Neural cell (in vitro differentiated cells): Measurements from ENCODE around the gene PBX1. TPM values are rescaled to one million over a fixed set of nuclear protein-coding genes. Genes with fewer than 3 reads are reported as not detected.

ENCODE experiments used
- H2AFZ ChIP-seq: fragments of 200-600, 300-800 bp; sonication (generic), shearing (Covaris generic); 2 replicates; pipeline ENCODE4 v1.6.0; 2014; ENCODE audit warnings: low read depth, mild to moderate bottlenecking, antibody characterized with exemption, low read length, moderate library complexity
- H3F3A ChIP-seq: fragments of 200-600 bp; shearing (Covaris generic); 2 replicates; pipeline ENCODE4 v1.6.1; 2016; ENCODE audit warnings: mild to moderate bottlenecking, moderate library complexity, mixed read lengths, antibody characterized with exemption, low read length; ENCODE audit not compliant: insufficient read depth, poor library complexity, severe bottlenecking
- H3K27ac ChIP-seq: fragments of 200-600, 300-800 bp; sonication (generic), shearing (Covaris generic); 2 replicates; pipeline ENCODE4 v1.5.1; 2014; ENCODE audit warnings: mild to moderate bottlenecking, low read length, moderate library complexity
- H3K27me3 ChIP-seq: fragments of 300-800, 200-600 bp; sonication (generic), shearing (Covaris generic); 2 replicates; pipeline ENCODE4 v1.6.0; 2014; ENCODE audit warnings: mild to moderate bottlenecking, low read depth, low read length, moderate library complexity; ENCODE audit not compliant: insufficient read depth
- H3K36me3 ChIP-seq: fragments of 300-800, 200-600 bp; sonication (generic), shearing (Covaris generic); 2 replicates; pipeline ENCODE4 v1.5.1; 2014; ENCODE audit warnings: mild to moderate bottlenecking, antibody characterized with exemption, low read length, moderate library complexity; ENCODE audit not compliant: insufficient read depth
- H3K4me2 ChIP-seq: fragments of 300-800, 200-600 bp; sonication (generic), shearing (Covaris generic); 2 replicates; pipeline ENCODE4 v1.6.0; 2014; ENCODE audit warnings: mild to moderate bottlenecking, low read length
- H3K4me3 ChIP-seq: fragments of 300-800, 200-600 bp; sonication (generic), shearing (Covaris generic); 2 replicates; pipeline ENCODE4 v1.5.1; 2014; ENCODE audit warnings: mild to moderate bottlenecking, low read length, moderate library complexity
- H3K79me2 ChIP-seq: fragments of 200-600 bp; shearing (Covaris generic); replicated peaks from 2 replicates; pipeline ENCODE4 v1.6.0; 2014; ENCODE audit warnings: mild to moderate bottlenecking, low read length, moderate library complexity; ENCODE audit not compliant: insufficient read depth
- H3K9ac ChIP-seq: fragments of 300-800, 200-600 bp; sonication (generic), shearing (Covaris generic); 2 replicates; pipeline ENCODE4 v1.6.1; 2016; ENCODE audit warnings: mild to moderate bottlenecking, low read length, mixed read lengths
- H3K9me2 ChIP-seq: fragments of 200-600 bp; shearing (Covaris generic); 2 replicates; pipeline ENCODE4 v1.6.1; 2016; ENCODE audit warnings: mild to moderate bottlenecking, low read length, mixed read lengths; ENCODE audit not compliant: insufficient read depth
- H3K9me3 ChIP-seq: fragments of 200-600, 300-800 bp; sonication (generic), shearing (Covaris generic); 2 replicates; pipeline ENCODE4 v1.6.1; 2016; ENCODE audit warnings: mild to moderate bottlenecking, mixed run types, low read length, moderate library complexity, mixed read lengths
- H4K20me1 ChIP-seq: fragments of 200-600 bp; shearing (Covaris generic); 2 replicates; pipeline ENCODE4 v1.6.1; 2016; ENCODE audit warnings: mild to moderate bottlenecking, mixed run types; ENCODE audit not compliant: insufficient read depth
- EP300 ChIP-seq: fragments of 450-650 bp; conservative IDR thresholded peaks from 2 replicates; pipeline ENCODE4 v1.6.1; 2014; ENCODE audit warnings: antibody characterized with exemption, mild to moderate bottlenecking, moderate library complexity; ENCODE audit not compliant: poor library complexity, severe bottlenecking
- EZH2 ChIP-seq: fragments of 200-600, 300-800 bp; shearing (Covaris generic), sonication (generic); IDR thresholded peaks from 2 replicates; pipeline ENCODE4 v1.6.1; 2014; ENCODE audit warnings: antibody characterized with exemption, low read length, borderline replicate concordance, mild to moderate bottlenecking; ENCODE audit not compliant: insufficient read depth, poor library complexity, severe bottlenecking
- MXI1 ChIP-seq: fragments of 450-650 bp; conservative IDR thresholded peaks from 2 replicates; pipeline ENCODE4 v1.6.1; 2014; ENCODE audit warnings: antibody characterized with exemption, mild to moderate bottlenecking; ENCODE audit not compliant: poor library complexity, severe bottlenecking
- POLR2AphosphoS5 ChIP-seq: IDR thresholded peaks from 2 replicates; pipeline ENCODE4 v1.6.1; 2012
- RAD21 ChIP-seq: fragments of 450-650 bp; conservative IDR thresholded peaks from 2 replicates; pipeline ENCODE4 v1.6.1; 2014; ENCODE audit warnings: antibody characterized with exemption, mild to moderate bottlenecking, moderate library complexity
- SMC3 ChIP-seq: fragments of 450-650 bp; conservative IDR thresholded peaks from 2 replicates; pipeline ENCODE4 v1.6.1; 2014; ENCODE audit warnings: antibody characterized with exemption, mild to moderate bottlenecking, moderate library complexity; ENCODE audit not compliant: poor library complexity
- TAF1 ChIP-seq: IDR thresholded peaks from 2 replicates; pipeline ENCODE4 v1.6.1; 2012; ENCODE audit warnings: low read depth
- polyA plus RNA-seq: library from polyadenylated mRNA; depleted of rRNA; stranded (reverse); fragments of >200 nt; gene quantifications from 2 replicates; pipeline ENCODE4 v1.2.3, GENCODE V29; 2014
- TF ChIP-seq, protein P1 (sequence below): fragments of 450-650 bp; IDR thresholded peaks from 2 replicates; pipeline ENCODE4 v1.5.1; 2014; ENCODE audit warnings: antibody characterized with exemption, mild to moderate bottlenecking, moderate library complexity; ENCODE audit not compliant: poor library complexity, severe bottlenecking
- TF ChIP-seq, protein P2 (sequence below): IDR thresholded peaks from 2 replicates; pipeline ENCODE4 v1.6.1; 2012; ENCODE audit warnings: borderline replicate concordance

Gene PBX1
- polyA plus RNA-seq, 1 donor from 2014 or later = 42.4 TPM

DNA sequence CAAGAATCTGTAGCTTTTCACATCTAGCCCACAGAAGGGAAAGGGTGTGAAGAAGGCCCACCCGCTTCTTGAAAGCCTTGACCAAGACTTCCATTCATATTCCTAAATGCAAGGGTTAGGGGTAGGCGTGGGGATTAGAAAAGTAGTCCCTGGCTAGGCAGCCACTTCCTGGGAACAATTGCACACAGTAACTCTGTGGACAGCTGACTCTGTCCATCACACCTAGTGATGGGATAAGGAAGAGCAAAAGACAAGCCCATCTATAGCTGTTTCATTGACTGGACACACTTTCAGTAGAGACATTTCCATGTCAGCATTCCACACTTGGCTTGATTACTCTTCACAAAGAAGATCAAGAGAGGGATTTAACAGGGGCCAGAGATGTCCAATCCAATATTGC, 294.2 kb downstream of the PBX1 start:
- no peak overlapping the region for H2AFZ ChIP-seq
- no peak overlapping the region for H3K4me2 ChIP-seq
- no peaks in the 10 kb centered on the region for H3K79me2 ChIP-seq
- no peak overlapping the region for H3K4me3 ChIP-seq
- H3K9me3 ChIP-seq = no peaks in the 10 kb centered on the region
- H3K27me3 ChIP-seq = no peaks in the 10 kb centered on the region
- no peaks in the 10 kb centered on the region for H4K20me1 ChIP-seq
- H3K36me3 ChIP-seq = peaks cover 6% of the 10 kb centered on the region
- H3F3A ChIP-seq = no peaks in the 10 kb centered on the region
- TF ChIP-seq SMC3 = no peak
- TF ChIP-seq EZH2 = no peak
- no peak overlapping the region for H3K27ac ChIP-seq
- no peak overlapping the region for H3K9ac ChIP-seq
- no peaks in the 10 kb centered on the region for H3K9me2 ChIP-seq

DNA sequence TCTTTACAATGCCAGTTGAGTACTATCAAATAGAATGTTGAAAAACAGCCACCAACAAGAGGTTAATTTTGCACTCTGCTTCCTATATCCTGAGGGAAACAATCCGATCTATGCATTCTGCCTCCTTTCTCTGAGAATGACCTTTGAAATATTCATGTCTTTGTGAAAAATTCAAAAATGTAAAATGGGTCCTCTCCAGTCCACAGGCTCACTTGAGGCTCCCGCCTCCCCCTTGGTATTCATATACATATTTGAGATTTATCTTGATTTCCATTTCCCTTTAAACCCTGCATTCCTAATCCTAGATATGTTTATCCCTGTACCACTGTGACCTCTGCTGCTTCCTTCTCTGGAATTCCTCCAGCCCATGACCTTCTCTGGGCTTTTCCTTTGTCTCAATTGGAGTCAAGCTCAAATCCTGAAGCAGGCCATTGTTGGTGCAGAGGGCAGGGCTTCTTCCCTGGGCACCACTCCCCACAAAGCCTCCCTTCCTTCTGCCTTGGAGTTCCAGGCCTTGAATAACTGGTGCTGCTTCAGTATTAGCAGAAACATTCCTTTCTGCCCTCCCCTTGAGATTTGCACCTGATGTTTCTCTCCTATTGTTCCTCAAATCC, 296.8 kb downstream of the PBX1 start:
- H3K36me3 ChIP-seq = no peaks in the 10 kb centered on the region
- H2AFZ ChIP-seq = no peak overlapping the region
- H3K27ac ChIP-seq = no peak overlapping the region
- H3K9ac ChIP-seq = no peak overlapping the region
- H3K9me2 ChIP-seq = no peaks in the 10 kb centered on the region
- no peaks in the 10 kb centered on the region for H3F3A ChIP-seq
- no peaks in the 10 kb centered on the region for H3K79me2 ChIP-seq
- H3K4me3 ChIP-seq = no peak overlapping the region
- TF ChIP-seq, protein P1, sequence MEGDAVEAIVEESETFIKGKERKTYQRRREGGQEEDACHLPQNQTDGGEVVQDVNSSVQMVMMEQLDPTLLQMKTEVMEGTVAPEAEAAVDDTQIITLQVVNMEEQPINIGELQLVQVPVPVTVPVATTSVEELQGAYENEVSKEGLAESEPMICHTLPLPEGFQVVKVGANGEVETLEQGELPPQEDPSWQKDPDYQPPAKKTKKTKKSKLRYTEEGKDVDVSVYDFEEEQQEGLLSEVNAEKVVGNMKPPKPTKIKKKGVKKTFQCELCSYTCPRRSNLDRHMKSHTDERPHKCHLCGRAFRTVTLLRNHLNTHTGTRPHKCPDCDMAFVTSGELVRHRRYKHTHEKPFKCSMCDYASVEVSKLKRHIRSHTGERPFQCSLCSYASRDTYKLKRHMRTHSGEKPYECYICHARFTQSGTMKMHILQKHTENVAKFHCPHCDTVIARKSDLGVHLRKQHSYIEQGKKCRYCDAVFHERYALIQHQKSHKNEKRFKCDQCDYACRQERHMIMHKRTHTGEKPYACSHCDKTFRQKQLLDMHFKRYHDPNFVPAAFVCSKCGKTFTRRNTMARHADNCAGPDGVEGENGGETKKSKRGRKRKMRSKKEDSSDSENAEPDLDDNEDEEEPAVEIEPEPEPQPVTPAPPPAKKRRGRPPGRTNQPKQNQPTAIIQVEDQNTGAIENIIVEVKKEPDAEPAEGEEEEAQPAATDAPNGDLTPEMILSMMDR = no peak
- TF ChIP-seq EP300 (no peak), MXI1 (no peak), POLR2AphosphoS5 (no peak), TAF1 (no peak)
- TF ChIP-seq, protein P2, sequence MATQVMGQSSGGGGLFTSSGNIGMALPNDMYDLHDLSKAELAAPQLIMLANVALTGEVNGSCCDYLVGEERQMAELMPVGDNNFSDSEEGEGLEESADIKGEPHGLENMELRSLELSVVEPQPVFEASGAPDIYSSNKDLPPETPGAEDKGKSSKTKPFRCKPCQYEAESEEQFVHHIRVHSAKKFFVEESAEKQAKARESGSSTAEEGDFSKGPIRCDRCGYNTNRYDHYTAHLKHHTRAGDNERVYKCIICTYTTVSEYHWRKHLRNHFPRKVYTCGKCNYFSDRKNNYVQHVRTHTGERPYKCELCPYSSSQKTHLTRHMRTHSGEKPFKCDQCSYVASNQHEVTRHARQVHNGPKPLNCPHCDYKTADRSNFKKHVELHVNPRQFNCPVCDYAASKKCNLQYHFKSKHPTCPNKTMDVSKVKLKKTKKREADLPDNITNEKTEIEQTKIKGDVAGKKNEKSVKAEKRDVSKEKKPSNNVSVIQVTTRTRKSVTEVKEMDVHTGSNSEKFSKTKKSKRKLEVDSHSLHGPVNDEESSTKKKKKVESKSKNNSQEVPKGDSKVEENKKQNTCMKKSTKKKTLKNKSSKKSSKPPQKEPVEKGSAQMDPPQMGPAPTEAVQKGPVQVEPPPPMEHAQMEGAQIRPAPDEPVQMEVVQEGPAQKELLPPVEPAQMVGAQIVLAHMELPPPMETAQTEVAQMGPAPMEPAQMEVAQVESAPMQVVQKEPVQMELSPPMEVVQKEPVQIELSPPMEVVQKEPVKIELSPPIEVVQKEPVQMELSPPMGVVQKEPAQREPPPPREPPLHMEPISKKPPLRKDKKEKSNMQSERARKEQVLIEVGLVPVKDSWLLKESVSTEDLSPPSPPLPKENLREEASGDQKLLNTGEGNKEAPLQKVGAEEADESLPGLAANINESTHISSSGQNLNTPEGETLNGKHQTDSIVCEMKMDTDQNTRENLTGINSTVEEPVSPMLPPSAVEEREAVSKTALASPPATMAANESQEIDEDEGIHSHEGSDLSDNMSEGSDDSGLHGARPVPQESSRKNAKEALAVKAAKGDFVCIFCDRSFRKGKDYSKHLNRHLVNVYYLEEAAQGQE = no peak
- no peaks in the 10 kb centered on the region for H3K9me3 ChIP-seq
- no peak overlapping the region for H3K4me2 ChIP-seq
- H4K20me1 ChIP-seq = no peaks in the 10 kb centered on the region
- H3K27me3 ChIP-seq = no peaks in the 10 kb centered on the region

DNA sequence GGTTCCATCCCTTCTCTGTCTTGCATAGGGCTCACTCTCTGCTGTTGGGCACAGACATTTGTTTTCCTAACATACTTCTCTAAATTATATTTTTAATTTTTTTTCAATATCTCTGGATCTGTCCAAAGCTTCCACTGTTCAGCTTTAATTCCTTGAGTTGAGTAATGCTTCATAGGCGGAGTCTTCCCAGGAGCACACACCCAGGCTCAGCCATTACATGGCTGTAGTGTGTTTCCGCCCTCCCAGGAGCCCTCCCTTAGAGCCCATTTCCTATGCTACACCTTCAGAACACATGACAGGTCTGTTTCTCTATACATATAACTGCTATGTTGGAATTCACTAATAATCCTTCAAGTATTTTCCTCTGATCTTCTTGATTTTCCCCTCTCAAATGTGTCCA, 297.4 kb downstream of the PBX1 start:
- Histone ChIP-seq H3K9me3 (no peaks in the 10 kb centered on the region), H2AFZ (no peak overlapping the region), H3K4me2 (no peak overlapping the region), H3K36me3 (no peaks in the 10 kb centered on the region), H3K27me3 (no peaks in the 10 kb centered on the region), H3K4me3 (no peak overlapping the region), H3K79me2 (no peaks in the 10 kb centered on the region), H3F3A (no peaks in the 10 kb centered on the region), H3K9ac (no peak overlapping the region), H3K27ac (no peak overlapping the region), H4K20me1 (no peaks in the 10 kb centered on the region), H3K9me2 (no peaks in the 10 kb centered on the region)
- TF ChIP-seq MXI1 (no peak), TAF1 (no peak), RAD21 (no peak), SMC3 (no peak), POLR2AphosphoS5 (no peak), EP300 (no peak)
- TF ChIP-seq, protein P2 = no peak
- TF ChIP-seq, protein P1 = no peak
